ENCODE results near the gene NLRP1.
A peak's percentile ranks its signal among the peaks of the same experiment; 100 is the strongest.

Gene NLRP1

DNA sequence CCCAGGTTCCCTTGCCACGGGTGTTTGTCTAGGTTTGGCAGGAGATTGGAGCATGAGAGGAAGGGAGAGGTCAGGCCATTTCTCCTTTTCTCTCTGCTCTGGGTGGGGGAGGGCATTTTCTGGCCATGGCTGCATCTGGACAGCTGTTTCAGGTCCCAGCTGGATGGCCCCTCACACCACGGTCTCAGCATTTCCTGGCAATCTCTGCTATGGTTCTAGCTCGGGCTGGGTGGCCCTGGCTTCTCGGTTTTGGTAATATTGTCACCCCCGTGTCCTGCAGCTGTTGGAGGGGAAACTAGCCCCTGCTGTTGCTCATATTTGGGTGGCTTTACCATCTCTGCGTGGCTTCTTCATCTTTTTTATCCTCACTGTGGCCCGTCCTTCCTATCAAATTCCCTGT, 11.5 kb upstream of the NLRP1 start:
- TF ChIP-seq, protein P1, sequence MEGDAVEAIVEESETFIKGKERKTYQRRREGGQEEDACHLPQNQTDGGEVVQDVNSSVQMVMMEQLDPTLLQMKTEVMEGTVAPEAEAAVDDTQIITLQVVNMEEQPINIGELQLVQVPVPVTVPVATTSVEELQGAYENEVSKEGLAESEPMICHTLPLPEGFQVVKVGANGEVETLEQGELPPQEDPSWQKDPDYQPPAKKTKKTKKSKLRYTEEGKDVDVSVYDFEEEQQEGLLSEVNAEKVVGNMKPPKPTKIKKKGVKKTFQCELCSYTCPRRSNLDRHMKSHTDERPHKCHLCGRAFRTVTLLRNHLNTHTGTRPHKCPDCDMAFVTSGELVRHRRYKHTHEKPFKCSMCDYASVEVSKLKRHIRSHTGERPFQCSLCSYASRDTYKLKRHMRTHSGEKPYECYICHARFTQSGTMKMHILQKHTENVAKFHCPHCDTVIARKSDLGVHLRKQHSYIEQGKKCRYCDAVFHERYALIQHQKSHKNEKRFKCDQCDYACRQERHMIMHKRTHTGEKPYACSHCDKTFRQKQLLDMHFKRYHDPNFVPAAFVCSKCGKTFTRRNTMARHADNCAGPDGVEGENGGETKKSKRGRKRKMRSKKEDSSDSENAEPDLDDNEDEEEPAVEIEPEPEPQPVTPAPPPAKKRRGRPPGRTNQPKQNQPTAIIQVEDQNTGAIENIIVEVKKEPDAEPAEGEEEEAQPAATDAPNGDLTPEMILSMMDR (IDR thresholded peaks at IDR 0.05; ENCODE audit: low read depth, low read length), result no peak
- H3K4me3 ChIP-seq (ENCODE audit: low read depth, low read length), result no peak overlapping the region
- H3K36me3 ChIP-seq, result no peaks in the 10 kb centered on the region
- H3K4me1 ChIP-seq, result no peaks in the 10 kb centered on the region
- H3K9me3 ChIP-seq, result no peaks in the 10 kb centered on the region
- no peak for DNase-seq
- no peaks in the 10 kb centered on the region for H3K27me3 ChIP-seq

DNA sequence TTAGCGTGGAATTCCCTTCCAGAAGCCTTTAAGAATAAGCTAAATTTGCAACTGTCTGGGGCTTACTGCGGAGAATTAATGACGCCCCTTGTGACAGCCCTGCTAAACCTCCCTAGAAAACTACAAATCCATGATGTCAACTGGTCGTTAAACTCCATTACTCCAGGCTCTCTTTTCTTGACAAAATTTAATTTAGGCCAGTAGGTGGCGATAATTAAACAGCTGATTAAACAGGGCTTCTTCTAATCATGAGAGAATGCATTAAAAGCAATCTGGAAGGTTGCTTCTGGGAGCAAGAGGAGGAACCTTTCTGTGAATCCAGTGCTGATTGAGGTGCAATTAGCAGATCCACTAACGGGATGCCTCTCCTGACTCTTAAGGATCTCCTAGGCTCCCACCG, 8.1 kb upstream of the NLRP1 start:
- TF ChIP-seq, protein P1 (IDR thresholded peaks at IDR 0.05; ENCODE audit: low read depth, low read length), result peak; percentile 42
- Histone ChIP-seq H3K9me3 (no peaks in the 10 kb centered on the region), H3K4me3 (ENCODE audit: low read depth, low read length) (no peak overlapping the region), H3K36me3 (no peaks in the 10 kb centered on the region), H3K4me1 (no peaks in the 10 kb centered on the region), H3K27me3 (no peaks in the 10 kb centered on the region; the same call in 1 of the 2 replicates)
- DNase-seq, result no peak

DNA sequence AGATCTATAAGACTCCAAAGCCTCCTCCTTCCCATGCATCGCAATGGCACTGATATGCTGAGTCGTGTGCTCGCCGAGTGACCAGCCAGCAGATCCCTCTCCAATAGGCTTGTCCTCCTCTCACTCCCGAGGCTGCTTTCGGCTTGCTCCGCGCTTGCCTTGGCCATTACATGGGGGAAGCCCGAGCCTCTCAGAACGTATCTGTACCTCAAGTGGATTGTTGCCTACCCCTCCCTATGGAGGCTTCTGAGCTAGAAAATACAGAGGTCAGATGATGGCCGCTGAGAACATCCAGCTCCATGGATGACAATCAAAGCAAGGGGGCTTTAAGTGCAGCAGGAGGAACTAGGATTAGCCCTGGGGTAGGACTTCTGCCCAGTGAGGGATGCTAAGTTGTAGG, 7.7 kb upstream of the NLRP1 start:
- no peaks in the 10 kb centered on the region for H3K36me3 ChIP-seq
- H3K9me3 ChIP-seq, result no peaks in the 10 kb centered on the region
- no peak overlapping the region for H3K4me3 ChIP-seq (ENCODE audit: low read depth, low read length)
- TF ChIP-seq, protein P1 (IDR thresholded peaks at IDR 0.05; ENCODE audit: low read depth, low read length), result no peak
- H3K27me3 ChIP-seq, result no peaks in the 10 kb centered on the region; the same call in 1 of the 2 replicates
- DNase-seq, result no peak
- H3K4me1 ChIP-seq, result no peaks in the 10 kb centered on the region

DNA sequence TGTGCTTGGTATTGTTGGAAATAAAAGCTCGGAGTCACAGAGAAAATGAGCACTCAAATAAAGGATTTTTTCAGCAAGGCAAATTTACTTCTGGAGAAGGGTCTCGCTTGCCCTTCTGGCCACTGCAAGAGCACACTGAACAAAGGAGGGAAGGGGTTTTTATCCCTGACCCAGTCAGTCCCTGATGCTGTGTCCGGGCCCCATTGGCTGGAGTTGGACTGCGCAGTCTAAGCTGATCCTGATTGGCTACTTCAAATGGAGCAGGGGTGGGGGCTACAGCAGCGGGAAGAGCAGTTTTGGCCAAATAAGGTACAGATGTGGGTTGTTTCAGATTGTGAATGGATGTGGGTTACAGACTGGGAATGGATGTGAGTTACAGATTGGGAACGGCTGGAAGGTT, 4.3 kb upstream of the NLRP1 start:
- Histone ChIP-seq H3K27me3 (no peaks in the 10 kb centered on the region; the same call in 1 of the 2 replicates), H3K4me1 (no peaks in the 10 kb centered on the region), H3K4me3 (ENCODE audit: low read depth, low read length) (no peak overlapping the region), H3K36me3 (no peaks in the 10 kb centered on the region), H3K9me3 (no peaks in the 10 kb centered on the region)
- DNase-seq, result no peak
- TF ChIP-seq, protein P1 (IDR thresholded peaks at IDR 0.05; ENCODE audit: low read depth, low read length), result no peak

DNA sequence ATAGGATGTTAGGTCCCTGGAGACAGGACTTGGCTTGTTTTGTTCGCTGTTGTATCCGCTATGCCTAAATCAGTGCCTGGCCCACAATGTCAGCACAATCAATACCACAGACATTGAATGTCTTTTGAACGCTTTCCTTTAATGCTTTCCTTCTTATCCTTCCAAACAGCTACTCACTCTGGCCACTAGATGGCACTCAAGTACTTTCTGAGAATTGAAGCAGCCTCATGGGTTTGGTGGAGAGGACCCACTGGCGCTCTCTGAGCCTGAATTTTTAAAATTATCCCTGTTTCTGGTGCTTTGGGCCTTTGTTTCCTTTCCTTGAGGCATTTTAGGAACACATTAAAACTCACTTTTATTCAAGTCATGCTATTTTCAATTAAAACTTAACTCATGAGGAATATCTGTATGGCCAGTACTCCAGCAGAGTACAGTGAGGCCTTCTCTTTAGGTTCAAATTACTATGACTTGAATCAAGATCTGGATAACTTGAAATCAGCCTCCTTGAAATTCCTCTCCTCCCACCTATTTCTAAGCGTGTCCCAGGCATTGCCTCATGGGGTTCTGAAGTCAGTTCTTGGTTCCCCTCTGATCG, 3.2 kb upstream of the NLRP1 start:
- Histone ChIP-seq H3K4me1 (no peaks in the 10 kb centered on the region), H3K36me3 (no peaks in the 10 kb centered on the region), H3K4me3 (ENCODE audit: low read depth, low read length) (no peak overlapping the region), H3K27me3 (no peaks in the 10 kb centered on the region; the same call in 1 of the 2 replicates), H3K9me3 (no peaks in the 10 kb centered on the region)
- TF ChIP-seq, protein P1 (IDR thresholded peaks at IDR 0.05; ENCODE audit: low read depth, low read length), result peak; percentile 78
- peak; percentile 12 for DNase-seq

DNA sequence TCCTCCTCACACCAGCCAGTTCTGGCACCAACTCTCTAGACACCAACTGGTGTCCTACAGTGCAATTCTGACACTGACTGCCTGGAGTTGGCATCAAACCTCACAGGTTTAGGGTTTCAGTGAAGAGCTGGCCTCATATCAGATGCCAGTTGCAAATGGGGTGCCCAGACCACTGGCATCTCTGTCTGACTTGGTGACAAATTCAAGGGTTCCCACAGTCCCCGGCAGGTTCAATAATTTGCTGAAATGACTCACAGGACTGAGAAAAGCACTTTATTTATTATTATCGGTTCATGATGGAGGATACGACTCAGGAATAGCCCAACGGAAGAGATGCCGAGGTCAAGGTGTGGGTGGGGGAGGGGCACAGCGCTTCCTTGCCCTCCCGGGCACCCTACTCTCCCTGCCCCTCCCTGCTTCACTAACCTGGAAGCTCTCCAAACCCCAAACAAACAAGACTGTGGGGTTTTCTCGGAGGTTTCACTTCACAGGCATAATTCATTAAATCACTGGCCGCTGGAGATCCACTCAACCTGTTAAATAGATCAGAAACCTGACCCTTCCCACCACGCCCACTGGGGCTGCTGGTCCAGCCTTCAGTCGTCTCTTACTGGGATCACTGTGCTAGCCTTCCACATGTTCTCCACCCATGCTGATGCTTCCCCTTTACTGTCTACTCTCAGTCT, 1.7 kb upstream of the NLRP1 start:
- no peak overlapping the region for H3K4me3 ChIP-seq (ENCODE audit: low read depth, low read length)
- H3K27me3 ChIP-seq, result no peaks in the 10 kb centered on the region; the same call in 1 of the 2 replicates
- TF ChIP-seq, protein P1 (IDR thresholded peaks at IDR 0.05; ENCODE audit: low read depth, low read length), result no peak
- H3K36me3 ChIP-seq, result no peaks in the 10 kb centered on the region
- DNase-seq, result no peak
- no peaks in the 10 kb centered on the region for H3K4me1 ChIP-seq
- no peaks in the 10 kb centered on the region for H3K9me3 ChIP-seq
